LoVo (cell line): ENCODE measurements around the gene NR5A2.

Experiments
- DNase-seq: peaks from one replicate; pipeline ENCODE4 v3.0.0-alpha.2; 2016; ENCODE audit warnings: low spot score

NR5A2 gene

GRCh38 chr1:200027264-200027823 is at the start of gene NR5A2:
TSS of gene NR5A2 (plus strand) at chr1:200027710. CDS start at chr1:200027848, 138 bp downstream.
- peak; percentile 71 for DNase-seq

GRCh38 chr1:199978408-199978940 is 49.0 kb upstream of the NR5A2 start:
- no peak for DNase-seq

- DNase-seq = no peak
Measured at GRCh38 chr1:199979071-199979470, 48.4 kb upstream of the NR5A2 start.

GRCh38 chr1:199981584-199981983 is 45.9 kb upstream of the NR5A2 start:
- no peak for DNase-seq

- DNase-seq = no peak
Measured at GRCh38 chr1:199982606-199983005, 44.9 kb upstream of the NR5A2 start.

GRCh38 chr1:199983531-199983930 is 44.0 kb upstream of the NR5A2 start:
- DNase-seq = no peak

GRCh38 chr1:199995096-199995685 is 32.3 kb upstream of the NR5A2 start:
- DNase-seq = peak; percentile 15

- DNase-seq = no peak
Measured at GRCh38 chr1:200005165-200005564, 22.3 kb upstream of the NR5A2 start.

- no peak for DNase-seq
Measured at GRCh38 chr1:200006711-200007110, 20.8 kb upstream of the NR5A2 start.

- no peak for DNase-seq
Measured at GRCh38 chr1:200015811-200016210, 11.7 kb upstream of the NR5A2 start.

- DNase-seq = peak; percentile 44
Measured at GRCh38 chr1:200021577-200022238, 5.8 kb upstream of the NR5A2 start.

- DNase-seq = no peak
Measured at GRCh38 chr1:200022239-200022804, 5.2 kb upstream of the NR5A2 start.

- DNase-seq = no peak
Measured at GRCh38 chr1:200028586-200029034, 1.1 kb downstream of the NR5A2 start.

- peak; percentile 51 for DNase-seq
Measured at GRCh38 chr1:200029035-200029821, 1.7 kb downstream of the NR5A2 start.

GRCh38 chr1:200029822-200030152 is 2.3 kb downstream of the NR5A2 start:
- DNase-seq = no peak

GRCh38 chr1:200030791-200031190 is 3.3 kb downstream of the NR5A2 start:
- DNase-seq = no peak

- no peak for DNase-seq
Measured at GRCh38 chr1:200033511-200034261, 6.2 kb downstream of the NR5A2 start.

- no peak for DNase-seq
Measured at GRCh38 chr1:200034262-200034557, 6.7 kb downstream of the NR5A2 start.

- DNase-seq = no peak
Measured at GRCh38 chr1:200034761-200035396, 7.4 kb downstream of the NR5A2 start.

GRCh38 chr1:200035397-200035955 is 8.0 kb downstream of the NR5A2 start:
- DNase-seq = no peak
